Right renal cortex interstitium (tissue), 3 donors: ENCODE data around the gene TOMM70. TPM values are rescaled to one million over a fixed set of nuclear protein-coding genes. Genes with fewer than 3 reads are reported as not detected.

ENCODE experiments used
- DNase-seq, 3 donors: peaks; one replicate each; pipeline ENCODE4 v3.0.0-alpha.2; 2013; ENCODE audit warnings: low read depth in 3 of 3, low spot score in 2 of 3
- polyA plus RNA-seq, 3 donors: library from polyadenylated mRNA; unstranded; fragments of 120-200 nt; gene quantifications; one replicate each; pipeline ENCODE4 v1.2.1, GENCODE V29; 2013; ENCODE audit not compliant: insufficient read length in 3 of 3

The TOMM70 gene
- polyA plus RNA-seq, 3 donors, result 72.2 to 77.3 (median 73.2) TPM

- no peak for DNase-seq
Measured at GRCh38 chr3:100412912-100413590, 12.2 kb upstream of the TOMM70 start.

GRCh38 chr3:100411091-100411982 is 10.4 kb upstream of the TOMM70 start:
- DNase-seq, result no peak

GRCh38 chr3:100407977-100408532 is 7.2 kb upstream of the TOMM70 start:
- DNase-seq, result no peak

- DNase-seq, result no peak
Measured at GRCh38 chr3:100407164-100407563, 6.3 kb upstream of the TOMM70 start.

- no peak for DNase-seq
Measured at GRCh38 chr3:100404250-100404548, 3.3 kb upstream of the TOMM70 start.

GRCh38 chr3:100403362-100404249 is 2.7 kb upstream of the TOMM70 start:
- no peak for DNase-seq

- DNase-seq, result no peak
Measured at GRCh38 chr3:100402891-100403290, 2.0 kb upstream of the TOMM70 start.

GRCh38 chr3:100402256-100402655 is 1.4 kb upstream of the TOMM70 start:
- peak in 2 of 3 donors; percentile 37 to 50 for DNase-seq

- no peak for DNase-seq
Measured at GRCh38 chr3:100401674-100402041, 769 bp upstream of the TOMM70 start.

GRCh38 chr3:100400419-100400779 is 490 bp downstream of the TOMM70 start:
- DNase-seq, result no peak

- no peak for DNase-seq
Measured at GRCh38 chr3:100399341-100400071, 1.4 kb downstream of the TOMM70 start.

- no peak for DNase-seq
Measured at GRCh38 chr3:100396967-100397366, 3.9 kb downstream of the TOMM70 start.

- no peak for DNase-seq
Measured at GRCh38 chr3:100395679-100396431, 5.0 kb downstream of the TOMM70 start.

GRCh38 chr3:100389025-100389424 is 11.9 kb downstream of the TOMM70 start:
- no peak for DNase-seq

GRCh38 chr3:100386437-100387074 is 14.3 kb downstream of the TOMM70 start:
- DNase-seq, result no peak

GRCh38 chr3:100384733-100385525 is 16.0 kb downstream of the TOMM70 start:
- DNase-seq, result no peak

- no peak for DNase-seq
Measured at GRCh38 chr3:100376301-100376700, 24.6 kb downstream of the TOMM70 start.

- DNase-seq, result no peak
Measured at GRCh38 chr3:100374521-100374920, 26.4 kb downstream of the TOMM70 start.
